Neural progenitor cell (in vitro differentiated cells): ENCODE results near the gene DNAAF6. TPM values are rescaled to one million over a fixed set of nuclear protein-coding genes. Genes with fewer than 3 reads are reported as not detected.

ENCODE experiments used
- DNase-seq: peaks from one replicate; pipeline ENCODE4 v3.0.0-alpha.2; 2016; ENCODE audit warnings: low spot score
- H2AFZ ChIP-seq: fragments of 200-600 bp; sonication (generic); replicated peaks from 2 replicates; pipeline ENCODE4 v1.6.1; 2016; ENCODE audit warnings: antibody characterized with exemption
- H3F3A ChIP-seq: fragments of 200-600 bp; sonication (generic); 2 replicates; pipeline ENCODE4 v1.6.1; 2016; ENCODE audit warnings: antibody characterized with exemption, low read depth
- H3K27ac ChIP-seq: fragments of 200-600 bp; sonication (generic); 2 replicates; pipeline ENCODE4 v1.5.1; 2016; ENCODE audit warnings: mild to moderate bottlenecking
- H3K27me3 ChIP-seq: fragments of 200-600 bp; sonication (generic); 2 replicates; pipeline ENCODE4 v1.6.1; 2016; ENCODE audit warnings: mild to moderate bottlenecking, moderate library complexity
- H3K36me3 ChIP-seq: fragments of 200-600 bp; sonication (generic); 2 replicates; pipeline ENCODE4 v1.5.1; 2016
- H3K4me1 ChIP-seq: fragments of 200-600 bp; sonication (generic); 2 replicates; pipeline ENCODE4 v1.6.1; 2016; ENCODE audit warnings: mixed run types
- H3K4me2 ChIP-seq: fragments of 200-600 bp; sonication (generic); 2 replicates; pipeline ENCODE4 v1.6.1; 2016
- H3K4me3 ChIP-seq: fragments of 200-600 bp; sonication (generic); 2 replicates; pipeline ENCODE4 v1.5.1; 2016
- H3K79me2 ChIP-seq: fragments of 200-600 bp; sonication (generic); 2 replicates; pipeline ENCODE4 v1.6.1; 2016; ENCODE audit warnings: low read depth
- H3K9ac ChIP-seq: fragments of 200-600 bp; sonication (generic); 2 replicates; pipeline ENCODE4 v1.6.1; 2016
- H3K9me3 ChIP-seq: fragments of 200-600 bp; sonication (generic); 2 replicates; pipeline ENCODE4 v1.5.1; 2016; ENCODE audit warnings: low read depth
- H4K20me1 ChIP-seq: fragments of 200-600 bp; sonication (generic); 2 replicates; pipeline ENCODE4 v1.6.1; 2016; ENCODE audit warnings: low read depth
- H3K27ac Mint-ChIP-seq: 3 replicates; pipeline ENCODE4 v1.8.0; 2021; ENCODE audit warnings: mixed read lengths
- H3K27me3 Mint-ChIP-seq: 2 replicates; pipeline ENCODE4 v1.8.0; 2022; ENCODE audit warnings: low read depth, mild to moderate bottlenecking, inconsistent platforms, moderate library complexity, mixed read lengths; ENCODE audit not compliant: insufficient read depth
- H3K36me3 Mint-ChIP-seq: 3 replicates; pipeline ENCODE4 v1.8.0; 2021; ENCODE audit warnings: mixed read lengths
- H3K4me1 Mint-ChIP-seq: 3 replicates; pipeline ENCODE4 v1.8.0; 2021; ENCODE audit warnings: mixed read lengths
- H3K4me3 Mint-ChIP-seq: 3 replicates; pipeline ENCODE4 v1.8.0; 2021; ENCODE audit warnings: mild to moderate bottlenecking, moderate library complexity, mixed read lengths
- H3K9me3 Mint-ChIP-seq: 3 replicates; pipeline ENCODE4 v1.8.0; 2020; ENCODE audit warnings: mixed read lengths
- EZH2 ChIP-seq: fragments of 200-600 bp; sonication (generic); IDR thresholded peaks from 2 replicates; pipeline ENCODE4 v1.6.1; 2017; ENCODE audit warnings: antibody characterized with exemption, mild to moderate bottlenecking, moderate library complexity
- EZH2phosphoT487 ChIP-seq: fragments of 200-600 bp; sonication (generic); IDR thresholded peaks from 2 replicates; pipeline ENCODE4 v1.6.1; 2017; ENCODE audit warnings: antibody characterized with exemption
- total RNA-seq: library from RNA; depleted of rRNA; stranded (reverse); fragments of >200 nt; gene quantifications from 2 replicates; pipeline ENCODE4 v1.2.3, GENCODE V29; 2015; ENCODE audit warnings: low replicate concordance
- TF ChIP-seq, protein P1 (sequence below): fragments of 200-600 bp; sonication (generic); IDR thresholded peaks from 2 replicates; pipeline ENCODE4 v1.5.1; 2017; ENCODE audit warnings: antibody characterized with exemption, mild to moderate bottlenecking

The DNAAF6 gene
- total RNA-seq, 1 donor from 2014 or later, result 0.07 TPM

DNA sequence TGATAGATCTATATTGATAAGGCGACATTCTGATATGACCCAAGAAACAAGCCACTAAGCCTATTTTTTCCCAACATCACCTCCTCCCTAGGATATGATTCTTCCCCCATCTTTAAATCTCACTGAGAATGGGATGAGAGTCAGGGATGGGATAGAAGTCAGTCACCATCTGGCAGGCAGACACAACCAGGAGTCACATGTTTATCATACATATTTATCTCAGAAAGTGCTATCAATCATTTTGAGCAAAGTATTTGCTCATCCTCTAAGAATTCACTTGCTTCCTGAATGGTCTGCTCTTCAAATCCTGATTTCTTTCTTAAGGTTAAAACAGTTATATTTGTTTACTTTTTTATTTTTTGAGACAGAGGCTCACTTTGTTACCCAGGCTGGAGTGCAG is 20.3 kb downstream of the DNAAF6 start:
- H3K4me1 Mint-ChIP-seq, result no peaks in the 10 kb centered on the region
- TF ChIP-seq EZH2 (no peak), EZH2phosphoT487 (no peak)

GRCh38 chrX:107227780-107228485 is 21.5 kb downstream of the DNAAF6 start:
- H3K9me3 ChIP-seq, result no peaks in the 10 kb centered on the region
- no peaks in the 10 kb centered on the region for H3K79me2 ChIP-seq
- H3K9ac ChIP-seq, result no peak overlapping the region
- no peak overlapping the region for H3K4me3 ChIP-seq
- Mint-ChIP-seq H3K36me3 (no peaks in the 10 kb centered on the region), H3K4me3 (no peak overlapping the region), H3K27me3 (no peaks in the 10 kb centered on the region), H3K27ac (no peak overlapping the region), H3K9me3 (no peaks in the 10 kb centered on the region), H3K4me1 (no peaks in the 10 kb centered on the region)
- no peak overlapping the region for H3K4me2 ChIP-seq
- no peaks in the 10 kb centered on the region for H4K20me1 ChIP-seq
- no peak for DNase-seq
- H3F3A ChIP-seq, result no peaks in the 10 kb centered on the region
- no peak overlapping the region for H3K27ac ChIP-seq
- no peak overlapping the region for H2AFZ ChIP-seq
- H3K4me1 ChIP-seq, result no peaks in the 10 kb centered on the region
- no peaks in the 10 kb centered on the region for H3K27me3 ChIP-seq
- H3K36me3 ChIP-seq, result no peaks in the 10 kb centered on the region
- TF ChIP-seq EZH2 (no peak), EZH2phosphoT487 (no peak)
- TF ChIP-seq, protein P1, sequence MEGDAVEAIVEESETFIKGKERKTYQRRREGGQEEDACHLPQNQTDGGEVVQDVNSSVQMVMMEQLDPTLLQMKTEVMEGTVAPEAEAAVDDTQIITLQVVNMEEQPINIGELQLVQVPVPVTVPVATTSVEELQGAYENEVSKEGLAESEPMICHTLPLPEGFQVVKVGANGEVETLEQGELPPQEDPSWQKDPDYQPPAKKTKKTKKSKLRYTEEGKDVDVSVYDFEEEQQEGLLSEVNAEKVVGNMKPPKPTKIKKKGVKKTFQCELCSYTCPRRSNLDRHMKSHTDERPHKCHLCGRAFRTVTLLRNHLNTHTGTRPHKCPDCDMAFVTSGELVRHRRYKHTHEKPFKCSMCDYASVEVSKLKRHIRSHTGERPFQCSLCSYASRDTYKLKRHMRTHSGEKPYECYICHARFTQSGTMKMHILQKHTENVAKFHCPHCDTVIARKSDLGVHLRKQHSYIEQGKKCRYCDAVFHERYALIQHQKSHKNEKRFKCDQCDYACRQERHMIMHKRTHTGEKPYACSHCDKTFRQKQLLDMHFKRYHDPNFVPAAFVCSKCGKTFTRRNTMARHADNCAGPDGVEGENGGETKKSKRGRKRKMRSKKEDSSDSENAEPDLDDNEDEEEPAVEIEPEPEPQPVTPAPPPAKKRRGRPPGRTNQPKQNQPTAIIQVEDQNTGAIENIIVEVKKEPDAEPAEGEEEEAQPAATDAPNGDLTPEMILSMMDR, result no peak

More for the DNA sequence above, 20.3 kb downstream of the DNAAF6 start:
- H3K36me3 Mint-ChIP-seq, result no peaks in the 10 kb centered on the region
- no peaks in the 10 kb centered on the region for H3K27me3 ChIP-seq
- H3K4me1 ChIP-seq, result no peaks in the 10 kb centered on the region
- no peaks in the 10 kb centered on the region for H3K79me2 ChIP-seq
- H3K27me3 Mint-ChIP-seq, result no peaks in the 10 kb centered on the region
- H3K27ac ChIP-seq, result no peak overlapping the region
- no peaks in the 10 kb centered on the region for H3K36me3 ChIP-seq
- no peaks in the 10 kb centered on the region for H3F3A ChIP-seq
- no peak overlapping the region for H3K9ac ChIP-seq
- no peak overlapping the region for H3K4me3 Mint-ChIP-seq
- H2AFZ ChIP-seq, result no peak overlapping the region
- H4K20me1 ChIP-seq, result no peaks in the 10 kb centered on the region
- H3K9me3 ChIP-seq, result no peaks in the 10 kb centered on the region
- no peak overlapping the region for H3K27ac Mint-ChIP-seq
- no peak overlapping the region for H3K4me2 ChIP-seq
- no peak overlapping the region for H3K4me3 ChIP-seq
- DNase-seq, result no peak
- no peaks in the 10 kb centered on the region for H3K9me3 Mint-ChIP-seq

DNA sequence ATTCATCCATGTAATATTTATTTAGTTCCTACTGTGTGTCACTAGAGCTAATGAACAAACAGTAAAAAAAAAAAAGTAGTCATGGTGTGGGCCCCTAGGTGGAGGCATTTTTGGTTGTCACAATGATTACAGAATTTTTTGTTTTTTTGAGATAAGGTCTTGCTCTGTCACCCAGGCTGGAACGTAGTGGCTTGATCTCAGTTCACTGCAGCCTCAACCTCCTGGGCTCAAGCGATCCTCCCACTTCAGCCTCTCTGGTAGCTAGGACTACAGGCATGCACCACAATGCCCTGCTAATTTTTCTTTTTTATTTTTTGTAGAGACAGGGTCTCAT is 22.0 kb downstream of the DNAAF6 start:
- Histone ChIP-seq H3K4me2 (no peak overlapping the region), H4K20me1 (no peaks in the 10 kb centered on the region), H2AFZ (no peak overlapping the region), H3K4me1 (no peaks in the 10 kb centered on the region), H3K4me3 (no peak overlapping the region), H3K9me3 (no peaks in the 10 kb centered on the region), H3K27me3 (no peaks in the 10 kb centered on the region), H3K27ac (no peak overlapping the region), H3F3A (no peaks in the 10 kb centered on the region), H3K36me3 (no peaks in the 10 kb centered on the region), H3K79me2 (no peaks in the 10 kb centered on the region), H3K9ac (no peak overlapping the region)
- no peaks in the 10 kb centered on the region for H3K9me3 Mint-ChIP-seq
- no peak for DNase-seq
- no peak overlapping the region for H3K4me3 Mint-ChIP-seq
- H3K36me3 Mint-ChIP-seq, result no peaks in the 10 kb centered on the region
- H3K27me3 Mint-ChIP-seq, result no peaks in the 10 kb centered on the region
- TF ChIP-seq EZH2phosphoT487, result no peak
- TF ChIP-seq EZH2, result no peak
- TF ChIP-seq, protein P1, result no peak
- H3K4me1 Mint-ChIP-seq, result no peaks in the 10 kb centered on the region
- no peak overlapping the region for H3K27ac Mint-ChIP-seq

GRCh38 chrX:107272431-107272921 is 66.1 kb downstream of the DNAAF6 start:
- no peaks in the 10 kb centered on the region for H3K36me3 Mint-ChIP-seq
- H3K27me3 Mint-ChIP-seq, result peaks cover 6% of the 10 kb centered on the region
- H3K27ac ChIP-seq, result no peak overlapping the region
- no peaks in the 10 kb centered on the region for H3K36me3 ChIP-seq
- H3K4me3 Mint-ChIP-seq, result no peak overlapping the region
- peak overlapping the region; percentile 58 for H3K4me2 ChIP-seq
- TF ChIP-seq, protein P1, result peak; percentile 41
- TF ChIP-seq EZH2phosphoT487, result no peak
- H2AFZ ChIP-seq, result peak overlapping the region; percentile 70
- H3K9me3 Mint-ChIP-seq, result peaks cover 13% of the 10 kb centered on the region
- DNase-seq, result peak; percentile 57
- peak overlapping the region; percentile 38 for H3K4me3 ChIP-seq
- H4K20me1 ChIP-seq, result no peaks in the 10 kb centered on the region
- H3K9me3 ChIP-seq, result peaks cover 4% of the 10 kb centered on the region
- H3K79me2 ChIP-seq, result no peaks in the 10 kb centered on the region
- peaks cover 26% of the 10 kb centered on the region for H3K27me3 ChIP-seq
- H3K4me1 ChIP-seq, result no peaks in the 10 kb centered on the region
- no peaks in the 10 kb centered on the region for H3K4me1 Mint-ChIP-seq
- H3K27ac Mint-ChIP-seq, result no peak overlapping the region
- no peaks in the 10 kb centered on the region for H3F3A ChIP-seq
- H3K9ac ChIP-seq, result no peak overlapping the region
